ENCODE results near the gene DCAKD.

The DCAKD gene

DNA sequence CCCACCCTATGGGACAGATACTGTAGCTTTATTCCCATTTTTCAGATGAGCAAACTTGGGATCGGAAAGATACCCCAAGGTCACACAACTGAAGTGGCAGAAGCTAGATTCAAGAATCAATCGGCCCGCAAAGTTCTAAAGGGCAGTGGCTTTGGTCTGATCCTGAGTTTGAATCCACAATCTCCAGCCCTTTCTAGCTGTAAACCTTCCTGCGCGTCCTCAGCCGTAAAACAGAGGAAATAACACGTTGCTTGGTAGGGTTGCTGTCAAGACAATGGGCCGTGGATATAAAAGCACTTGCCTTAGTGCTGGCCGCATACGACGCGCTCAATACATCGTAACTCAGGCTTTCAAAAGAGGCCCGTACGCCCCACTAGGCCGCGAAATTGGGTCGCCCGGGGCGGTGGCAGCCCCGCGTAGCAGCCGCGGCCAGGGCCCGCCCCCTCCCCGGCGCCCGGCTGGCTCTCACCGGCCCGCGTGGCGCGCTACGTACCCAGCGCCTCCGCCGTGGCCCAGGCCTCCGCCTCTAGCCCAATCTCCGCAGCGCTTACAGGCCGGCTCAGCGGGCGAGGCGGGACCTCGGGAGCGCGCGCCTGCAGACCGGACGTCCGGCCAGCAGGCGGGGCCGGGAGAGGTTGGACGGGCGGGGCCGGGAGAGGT, at the start of gene DCAKD:
Gene DCAKD, minus strand, starts transcription at position 573 of the 660 bp plus-strand sequence. CDS start 16,747 bp downstream, outside the sequence.
- DNase-seq: peak; percentile 90

- peak; percentile 45 for DNase-seq
Observed at GRCh38 chr17:45098869-45099616, 47.6 kb upstream of the DCAKD start.

- no peak for DNase-seq
Observed at GRCh38 chr17:45098081-45098868, 46.8 kb upstream of the DCAKD start.

DNA sequence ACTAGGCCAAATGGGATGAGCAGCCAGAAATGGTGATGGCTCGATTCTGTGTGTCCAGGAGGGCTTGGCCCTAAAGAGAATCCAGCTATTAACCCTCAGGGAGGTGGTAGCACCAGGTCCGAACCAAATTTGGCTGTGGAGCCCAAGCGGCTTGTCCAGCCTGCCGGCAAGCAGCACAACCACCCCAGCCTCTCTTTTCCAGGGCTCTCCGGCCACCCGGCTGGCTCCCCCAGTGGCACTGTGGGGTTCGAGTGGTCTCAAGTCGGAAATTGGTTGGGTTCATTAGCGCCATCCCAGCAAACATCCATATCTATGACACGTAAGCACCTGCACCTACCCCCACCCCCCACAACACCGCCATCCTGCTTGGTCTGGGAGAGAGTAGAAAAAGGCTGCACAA, 45.5 kb upstream of the DCAKD start:
- no peak for DNase-seq

- DNase-seq: no peak
Observed at GRCh38 chr17:45096141-45096540, 44.7 kb upstream of the DCAKD start.

GRCh38 chr17:45093444-45094110, 42.1 kb upstream of the DCAKD start:
- DNase-seq: no peak

DNA sequence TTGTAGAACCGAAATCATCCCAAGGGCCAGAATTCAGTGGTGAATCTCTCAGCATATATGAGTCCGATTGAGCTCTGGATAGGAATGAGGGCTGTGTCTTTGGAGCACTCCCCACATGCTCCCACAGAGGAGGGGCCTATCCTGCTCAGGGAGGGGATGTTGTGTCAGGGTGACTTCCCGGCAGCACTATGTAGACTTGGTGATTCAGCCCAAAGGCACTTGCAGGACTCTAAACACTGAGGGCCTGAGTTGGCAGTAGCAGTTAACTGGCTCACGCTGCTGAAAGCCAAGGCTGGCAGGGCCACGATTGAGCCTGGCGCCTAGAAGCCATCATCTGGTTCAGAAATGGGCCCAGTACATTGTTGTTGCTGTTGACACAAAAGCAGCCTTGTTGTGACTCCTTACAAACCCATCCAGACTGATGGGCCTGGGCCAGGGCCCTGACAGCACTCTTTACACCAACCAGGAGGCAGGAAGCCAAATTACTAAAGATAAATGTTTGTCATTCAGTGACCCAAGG, 41.5 kb upstream of the DCAKD start:
- DNase-seq: no peak

DNA sequence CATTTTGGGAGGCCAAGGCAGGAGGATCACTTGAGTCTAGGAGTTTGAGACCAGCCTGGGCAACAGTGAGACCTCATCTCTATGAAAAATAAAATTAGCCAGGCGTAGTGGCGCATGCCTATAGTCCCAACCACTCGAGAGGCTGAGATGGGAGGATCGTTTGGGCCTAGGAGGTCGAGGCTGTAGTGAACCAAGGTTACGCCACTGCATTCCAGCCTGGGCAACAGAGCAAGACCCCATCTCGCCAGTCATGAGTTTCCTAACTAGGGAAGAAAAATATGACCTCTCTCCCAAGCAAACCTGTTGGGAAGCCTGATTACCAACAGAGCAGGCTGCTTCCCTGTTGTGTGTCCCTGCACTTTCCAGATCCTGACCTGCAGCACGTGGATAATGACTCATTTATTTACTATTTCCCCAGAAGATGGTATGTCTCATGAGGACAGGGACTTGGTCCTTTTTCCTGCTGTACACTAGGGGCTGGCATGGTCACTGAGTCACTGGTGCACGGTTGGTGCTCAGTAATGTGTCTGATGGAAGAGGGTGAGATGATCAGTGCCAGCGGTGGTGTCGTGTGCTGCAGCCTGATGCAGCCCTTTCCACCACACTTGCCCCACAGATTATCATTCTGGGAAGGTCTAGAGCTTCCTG, 40.5 kb upstream of the DCAKD start:
- DNase-seq: no peak

DNA sequence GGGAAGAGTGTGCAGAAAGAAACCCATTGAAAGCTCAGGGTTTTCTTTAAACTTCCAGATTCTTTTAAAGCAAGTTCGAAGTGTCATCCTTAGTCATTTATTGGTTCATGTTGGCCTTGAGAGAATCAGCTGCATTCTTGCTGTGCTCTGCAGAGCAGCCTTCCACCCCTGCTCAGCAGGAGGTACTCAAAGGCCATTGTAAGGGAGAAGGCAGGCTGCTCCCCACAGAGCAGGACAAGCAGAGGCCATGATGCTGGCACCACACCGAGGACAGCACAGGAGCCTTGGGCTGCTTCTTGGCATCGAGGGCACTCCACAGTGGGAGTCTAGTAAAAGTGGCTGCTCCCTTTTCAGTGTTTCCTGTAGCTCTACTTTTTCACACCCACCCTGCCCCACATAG, 39.3 kb upstream of the DCAKD start:
- DNase-seq: no peak

DNA sequence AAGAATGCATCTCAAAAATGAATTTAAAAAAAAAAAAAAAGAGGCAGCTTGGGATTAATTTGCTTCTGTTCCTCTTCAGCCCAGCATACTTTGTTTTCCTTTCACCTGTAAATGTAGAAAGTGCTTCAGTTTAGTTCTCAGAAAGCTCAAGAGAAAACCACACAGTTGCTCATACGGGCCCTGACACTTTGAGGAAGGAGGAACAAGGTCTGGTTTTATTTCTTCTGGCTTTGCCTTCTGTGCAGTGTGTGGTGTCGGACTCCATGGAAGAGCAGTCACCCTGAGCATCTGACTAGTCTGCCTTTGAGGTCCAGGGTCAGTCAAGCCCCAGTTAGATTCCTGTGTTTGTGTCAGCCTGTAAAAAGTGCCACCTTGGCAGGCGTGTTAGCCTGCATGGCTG, 37.3 kb upstream of the DCAKD start:
- no peak for DNase-seq

GRCh38 chr17:45087978-45088377, 36.5 kb upstream of the DCAKD start:
- DNase-seq: no peak

DNA sequence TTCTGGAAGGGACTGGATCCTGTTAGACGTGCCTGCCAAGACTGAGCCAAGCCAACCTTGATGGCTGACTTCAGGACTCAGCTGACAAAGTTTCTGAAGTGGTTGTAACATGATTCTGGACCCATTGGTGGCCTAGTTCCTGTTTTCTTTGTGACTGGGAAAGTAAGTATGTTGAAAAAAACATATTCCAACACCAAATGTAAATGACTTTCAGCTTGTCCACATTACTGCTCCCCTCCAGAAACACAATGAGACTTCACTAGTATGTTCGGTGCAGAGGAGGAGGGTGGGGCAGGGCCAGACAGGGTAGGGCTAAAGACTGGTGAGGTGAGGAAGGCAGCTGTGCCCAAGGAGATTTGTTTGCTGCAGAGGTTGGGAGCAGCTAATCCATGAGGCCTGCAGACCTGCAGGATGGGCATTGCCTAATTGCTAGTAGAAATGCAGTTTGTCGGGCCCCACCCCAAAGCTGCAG, 36.1 kb upstream of the DCAKD start:
- no peak for DNase-seq

- no peak for DNase-seq
Observed at GRCh38 chr17:45086865-45087503, 35.6 kb upstream of the DCAKD start.

DNA sequence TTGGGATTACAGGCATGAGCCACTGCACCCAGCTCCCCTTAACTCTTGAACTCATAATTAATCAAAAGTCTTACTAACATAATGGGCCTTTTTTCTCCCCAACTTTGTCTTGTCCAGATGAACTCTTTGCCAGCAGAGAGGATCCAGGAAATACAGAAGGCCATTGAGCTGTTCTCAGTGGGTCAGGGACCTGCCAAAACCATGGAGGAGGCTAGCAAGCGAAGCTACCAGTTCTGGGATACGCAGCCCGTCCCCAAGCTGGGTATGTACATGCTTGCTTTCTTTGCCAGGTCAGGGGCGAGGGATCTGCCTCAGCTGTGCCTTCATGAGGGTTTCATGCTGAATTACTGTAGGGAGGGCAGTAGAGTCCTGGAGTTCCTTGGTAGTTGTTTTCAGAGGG, 35.0 kb upstream of the DCAKD start:
- no peak for DNase-seq

DNA sequence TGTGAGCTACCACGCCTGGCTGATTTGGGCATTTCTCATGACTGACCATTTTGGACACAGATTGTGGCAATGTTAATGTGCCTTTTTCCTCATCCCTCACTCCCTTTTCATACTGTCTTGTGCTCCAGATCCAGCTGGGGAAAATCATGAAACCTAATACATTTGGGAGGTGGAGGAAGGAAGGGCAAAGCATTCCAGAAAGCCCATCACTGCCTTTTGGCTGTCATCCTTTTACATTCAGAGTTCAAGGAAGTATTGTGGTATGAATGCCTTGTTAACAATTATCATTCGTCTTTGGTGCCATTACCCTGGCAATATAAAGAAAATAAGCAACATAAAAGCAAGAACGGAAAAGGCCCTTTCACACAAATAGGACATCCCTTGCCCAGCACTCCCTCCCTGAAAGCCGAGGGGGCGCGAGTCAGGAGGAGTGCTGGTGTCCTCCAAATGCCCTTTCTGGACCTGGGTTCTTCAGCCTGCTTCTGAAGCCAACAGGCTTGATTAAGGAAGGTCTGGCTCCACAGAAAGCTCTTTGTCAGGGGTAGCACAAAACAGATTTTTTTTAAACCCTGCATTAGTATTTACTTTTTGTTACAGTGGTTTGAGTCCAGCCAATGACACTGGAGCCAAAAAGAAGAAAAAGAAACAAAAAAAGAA, 29.7 kb upstream of the DCAKD start:
- DNase-seq: no peak

- no peak for DNase-seq
Observed at GRCh38 chr17:45077643-45078042, 26.2 kb upstream of the DCAKD start.

DNA sequence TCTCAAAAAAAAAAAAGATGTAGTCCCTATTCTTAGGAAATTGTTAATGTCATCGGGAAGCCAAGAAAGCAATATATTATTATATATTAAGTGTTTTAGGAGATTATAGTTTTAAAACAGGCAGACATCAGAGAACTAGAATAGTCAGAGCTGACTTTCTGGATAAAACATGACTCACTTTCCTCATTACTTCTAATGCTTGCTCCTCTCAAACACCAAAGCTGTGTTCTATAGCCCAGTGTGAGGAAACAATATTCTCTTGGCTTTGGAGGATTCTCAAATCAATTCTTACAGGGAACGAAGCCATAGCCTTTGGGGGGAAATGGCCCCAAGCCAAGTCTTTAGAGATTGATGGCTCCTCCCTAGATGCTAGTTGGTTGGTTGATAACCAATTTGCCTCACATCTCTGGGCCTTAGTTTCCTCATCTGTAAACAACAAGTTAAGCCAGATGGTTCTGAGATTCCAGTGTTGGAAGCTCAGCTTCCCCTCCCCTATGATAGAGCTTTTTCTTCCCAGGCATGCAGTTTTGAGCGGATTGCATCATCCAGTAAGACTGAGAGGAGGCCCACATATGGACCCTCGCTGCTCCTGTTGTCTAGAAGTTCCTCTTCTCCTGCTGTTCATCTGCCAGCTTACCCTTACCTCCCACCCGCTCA, 22.1 kb upstream of the DCAKD start:
- no peak for DNase-seq

DNA sequence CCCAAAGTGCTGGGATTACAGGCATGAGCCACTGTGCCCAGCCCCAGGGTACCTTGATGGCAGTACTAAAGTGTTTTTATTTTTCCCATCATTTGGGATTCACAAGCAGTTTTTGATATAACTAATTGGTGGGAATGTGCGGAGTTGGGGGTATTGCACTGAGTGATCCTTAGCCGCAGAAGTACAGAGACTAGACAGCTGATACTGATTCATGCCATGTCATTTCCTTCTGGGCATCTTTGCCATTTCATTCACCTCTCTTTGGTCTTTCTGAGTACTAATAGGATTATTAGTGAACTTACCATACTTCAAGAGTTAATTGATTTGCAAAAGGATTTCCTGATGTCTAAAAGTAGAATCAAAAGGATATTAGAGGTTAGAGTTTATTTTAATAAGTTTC, 19.4 kb upstream of the DCAKD start:
- no peak for DNase-seq

DNA sequence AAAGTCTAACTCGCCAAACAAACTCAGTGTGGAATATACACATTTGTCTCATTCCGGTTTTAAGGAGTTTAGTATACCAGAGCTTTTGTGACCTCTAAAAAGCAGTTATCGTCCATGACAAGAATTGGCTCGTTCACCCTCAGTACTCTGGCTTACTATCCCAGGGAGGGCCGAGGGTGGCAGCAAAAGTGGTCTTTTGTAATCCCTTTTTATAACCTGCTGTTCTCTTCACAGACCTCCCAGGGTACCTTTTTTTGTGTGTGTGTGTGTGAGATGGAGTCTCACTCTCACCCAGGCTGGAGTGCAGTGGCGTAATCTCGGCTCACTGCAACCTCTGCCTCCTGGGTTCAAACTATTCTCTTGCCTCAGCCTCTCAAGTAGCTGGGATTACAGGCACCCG, 18.6 kb upstream of the DCAKD start:
- DNase-seq: no peak

DNA sequence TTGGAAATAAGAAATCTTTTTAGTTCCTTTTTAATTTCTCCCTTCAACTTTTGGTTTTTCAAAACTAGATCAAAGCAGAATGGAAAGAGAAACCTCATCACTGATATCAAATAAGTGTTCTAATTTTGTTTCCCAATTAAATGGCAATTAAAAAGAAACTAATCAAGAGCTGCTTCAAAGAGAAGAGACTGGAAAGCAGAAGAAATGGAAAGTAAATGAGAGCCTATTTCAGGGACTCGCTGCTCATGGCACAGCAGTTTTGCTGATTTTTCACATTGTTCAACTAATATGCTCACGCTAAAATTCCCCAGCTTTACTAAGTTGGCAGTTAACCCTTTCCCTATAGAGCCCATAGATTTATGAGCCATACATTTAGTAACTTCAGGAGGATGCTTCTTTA, 16.2 kb upstream of the DCAKD start:
- DNase-seq: no peak

- no peak for DNase-seq
Observed at GRCh38 chr17:45063198-45063597, 11.8 kb upstream of the DCAKD start.

All from KG1 (cell line).